HepG2 (cell line): ENCODE results near the gene AHRR. TPM values are rescaled to one million over a fixed set of nuclear protein-coding genes. Genes with fewer than 3 reads are reported as not detected.

Experiments used
- ATRX ChIP-seq: sonication (generic); formaldehyde crosslinking; IDR thresholded peaks from 2 replicates; pipeline ENCODE4 v1.4.0; 2020; ENCODE audit warnings: missing genetic modification reagents, borderline replicate concordance
- ELF3 ChIP-seq: IDR thresholded peaks from 2 replicates; pipeline ENCODE4 v1.6.1; 2016; ENCODE audit warnings: missing genetic modification reagents, missing compliant biosample characterization
- HNRNPLL ChIP-seq: fragments of 200-400 bp; formaldehyde crosslinking; IDR thresholded peaks from 2 replicates; pipeline ENCODE4 v1.6.1; 2017; ENCODE audit warnings: mild to moderate bottlenecking, low read depth, low read length; ENCODE audit not compliant: poor library complexity, severe bottlenecking
- MTERF4 ChIP-seq: sonication (generic); formaldehyde crosslinking; IDR thresholded peaks from 2 replicates; pipeline ENCODE4 v1.8.0; 2023; ENCODE audit warnings: mild to moderate bottlenecking, missing genetic modification reagents
- SIX1 ChIP-seq: sonication (generic); formaldehyde crosslinking; IDR thresholded peaks from 2 replicates; pipeline ENCODE4 v1.4.0; 2020; ENCODE audit warnings: missing genetic modification reagents, borderline replicate concordance
- TFE3 ChIP-seq: IDR thresholded peaks from 2 replicates; pipeline ENCODE4 v1.6.1; 2016
- ZBTB38 ChIP-seq: sonication (generic); formaldehyde crosslinking; IDR thresholded peaks from 2 replicates; pipeline ENCODE4 v1.5.1; 2020; ENCODE audit warnings: mild to moderate bottlenecking, missing genetic modification reagents
- ZNF530 ChIP-seq: sonication (generic); formaldehyde crosslinking; IDR thresholded peaks from 2 replicates; pipeline ENCODE4 v1.5.0; 2020; ENCODE audit warnings: low read depth, mild to moderate bottlenecking, missing genetic modification reagents
- ZNF609 ChIP-seq: sonication (generic); formaldehyde crosslinking; IDR thresholded peaks from 2 replicates; pipeline ENCODE4 v1.4.0; 2020; ENCODE audit warnings: mild to moderate bottlenecking, missing genetic modification reagents, borderline replicate concordance
- polyA plus RNA-seq, 8 experiments: library from polyadenylated mRNA; depleted of rRNA in 3 of 8; stranded (reverse) in 7 of 8; unstranded in 1 of 8; fragments of >200 nt; fragmentation: Illumina TruSeq in 4 of 8; extraction: Trizol in 4 of 8; gene quantifications; 2 replicates each; pipeline versions ENCODE4 v1.2.1 to v1.2.3, GENCODE V29; 2011 to 2016; ENCODE audit warnings: low read depth in 4 of 8, missing spikeins in 1 of 8, mixed read lengths in 1 of 8; ENCODE audit not compliant: insufficient read depth in 1 of 8
- total RNA-seq, 5 experiments: library from RNA; depleted of rRNA; stranded (reverse); fragments of >200 nt; fragmentation: Illumina TruSeq; extraction: Trizol; gene quantifications; 2 replicates each; pipeline ENCODE4 v1.2.3, GENCODE V29; 2016; ENCODE audit warnings: low read depth in 1 of 5
- TF ChIP-seq, protein P1 (sequence below), 2 experiments: fragments of 450-650 bp in 1 of 2; sonication (generic) in 1 of 2; formaldehyde crosslinking in 1 of 2; IDR thresholded peaks; 2 replicates each; pipeline versions ENCODE4 v1.6.1 to v1.8.0; 2016 to 2022; ENCODE audit warnings: antibody characterized with exemption in 1 of 2, mild to moderate bottlenecking in 1 of 2, missing genetic modification reagents in 1 of 2

The AHRR gene
- total and polyA plus RNA-seq, 2 of the 13 experiments (the other 11 are each of a cell fraction or from before 2014, with no cell fraction given), result 0.28 to 0.35 TPM

GRCh38 chr5:472656-473550 lies 151.4 kb downstream of the AHRR start (continued):
- TF ChIP-seq TFE3 (CRISPR knock-in tag) (peak; percentile 52; the same call in 1 of the 2 replicates), ELF3 (peak; percentile 75), HNRNPLL (no peak), ATRX (CRISPR knock-in tag) (no peak), ZNF609 (no peak), ZBTB38 (CRISPR knock-in tag) (peak; percentile 77), MTERF4 (CRISPR knock-in tag) (peak; percentile 97), ZNF530 (CRISPR knock-in tag) (peak; percentile 85; the same call in 1 of the 2 replicates), SIX1 (no peak)
- TF ChIP-seq, protein P1, sequence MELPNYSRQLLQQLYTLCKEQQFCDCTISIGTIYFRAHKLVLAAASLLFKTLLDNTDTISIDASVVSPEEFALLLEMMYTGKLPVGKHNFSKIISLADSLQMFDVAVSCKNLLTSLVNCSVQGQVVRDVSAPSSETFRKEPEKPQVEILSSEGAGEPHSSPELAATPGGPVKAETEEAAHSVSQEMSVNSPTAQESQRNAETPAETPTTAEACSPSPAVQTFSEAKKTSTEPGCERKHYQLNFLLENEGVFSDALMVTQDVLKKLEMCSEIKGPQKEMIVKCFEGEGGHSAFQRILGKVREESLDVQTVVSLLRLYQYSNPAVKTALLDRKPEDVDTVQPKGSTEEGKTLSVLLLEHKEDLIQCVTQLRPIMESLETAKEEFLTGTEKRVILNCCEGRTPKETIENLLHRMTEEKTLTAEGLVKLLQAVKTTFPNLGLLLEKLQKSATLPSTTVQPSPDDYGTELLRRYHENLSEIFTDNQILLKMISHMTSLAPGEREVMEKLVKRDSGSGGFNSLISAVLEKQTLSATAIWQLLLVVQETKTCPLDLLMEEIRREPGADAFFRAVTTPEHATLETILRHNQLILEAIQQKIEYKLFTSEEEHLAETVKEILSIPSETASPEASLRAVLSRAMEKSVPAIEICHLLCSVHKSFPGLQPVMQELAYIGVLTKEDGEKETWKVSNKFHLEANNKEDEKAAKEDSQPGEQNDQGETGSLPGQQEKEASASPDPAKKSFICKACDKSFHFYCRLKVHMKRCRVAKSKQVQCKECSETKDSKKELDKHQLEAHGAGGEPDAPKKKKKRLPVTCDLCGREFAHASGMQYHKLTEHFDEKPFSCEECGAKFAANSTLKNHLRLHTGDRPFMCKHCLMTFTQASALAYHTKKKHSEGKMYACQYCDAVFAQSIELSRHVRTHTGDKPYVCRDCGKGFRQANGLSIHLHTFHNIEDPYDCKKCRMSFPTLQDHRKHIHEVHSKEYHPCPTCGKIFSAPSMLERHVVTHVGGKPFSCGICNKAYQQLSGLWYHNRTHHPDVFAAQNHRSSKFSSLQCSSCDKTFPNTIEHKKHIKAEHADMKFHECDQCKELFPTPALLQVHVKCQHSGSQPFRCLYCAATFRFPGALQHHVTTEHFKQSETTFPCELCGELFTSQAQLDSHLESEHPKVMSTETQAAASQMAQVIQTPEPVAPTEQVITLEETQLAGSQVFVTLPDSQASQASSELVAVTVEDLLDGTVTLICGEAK (IDR thresholded peaks at IDR 0.05), result no peak
- TF ChIP-seq, protein P1 (CRISPR knock-in tag; IDR thresholded peaks at IDR 0.05), result 0 out of 2 replicates have a peak, but pooled peaks have one; percentile 70
